GM21360 (cell line): ENCODE results near the gene PKP2.

Source experiments
- ATAC-seq: cut with Tn5 transposase; IDR thresholded peaks from one replicate; pipeline ENCODE4 v1.9.1; 2021; ENCODE audit warnings: mild to moderate bottlenecking, moderate library complexity; ENCODE audit not compliant: unreplicated experiment

PKP2 gene

DNA sequence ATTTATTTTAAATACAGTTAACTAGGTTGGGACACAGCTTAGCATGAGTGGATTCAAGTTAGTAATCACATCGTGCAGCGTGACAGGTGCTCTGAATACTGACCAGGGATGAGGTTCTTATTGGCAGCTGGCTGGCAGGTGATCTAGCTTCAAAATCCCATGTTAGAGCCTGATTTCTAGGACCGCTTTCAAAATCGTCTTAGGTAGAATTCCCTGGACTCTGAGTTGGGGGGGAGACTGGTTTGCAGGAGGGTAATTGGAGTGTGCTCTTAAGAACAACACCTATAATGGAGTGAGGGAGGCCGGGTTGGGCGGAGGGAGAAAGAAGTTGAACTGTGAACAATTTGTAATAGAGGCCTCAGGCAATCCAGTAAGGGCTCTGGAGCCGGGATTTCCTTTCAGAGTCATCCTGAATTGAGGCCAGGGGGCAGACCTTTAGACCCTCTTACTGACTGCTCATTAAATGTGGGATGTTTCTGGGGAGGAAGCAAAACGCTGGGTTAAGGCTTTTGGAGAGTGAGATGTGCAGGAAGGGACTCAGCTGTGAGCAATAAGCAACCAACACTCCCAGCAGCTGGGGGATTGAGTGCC, 140.0 kb downstream of the PKP2 start:
- ATAC-seq, result no peak

DNA sequence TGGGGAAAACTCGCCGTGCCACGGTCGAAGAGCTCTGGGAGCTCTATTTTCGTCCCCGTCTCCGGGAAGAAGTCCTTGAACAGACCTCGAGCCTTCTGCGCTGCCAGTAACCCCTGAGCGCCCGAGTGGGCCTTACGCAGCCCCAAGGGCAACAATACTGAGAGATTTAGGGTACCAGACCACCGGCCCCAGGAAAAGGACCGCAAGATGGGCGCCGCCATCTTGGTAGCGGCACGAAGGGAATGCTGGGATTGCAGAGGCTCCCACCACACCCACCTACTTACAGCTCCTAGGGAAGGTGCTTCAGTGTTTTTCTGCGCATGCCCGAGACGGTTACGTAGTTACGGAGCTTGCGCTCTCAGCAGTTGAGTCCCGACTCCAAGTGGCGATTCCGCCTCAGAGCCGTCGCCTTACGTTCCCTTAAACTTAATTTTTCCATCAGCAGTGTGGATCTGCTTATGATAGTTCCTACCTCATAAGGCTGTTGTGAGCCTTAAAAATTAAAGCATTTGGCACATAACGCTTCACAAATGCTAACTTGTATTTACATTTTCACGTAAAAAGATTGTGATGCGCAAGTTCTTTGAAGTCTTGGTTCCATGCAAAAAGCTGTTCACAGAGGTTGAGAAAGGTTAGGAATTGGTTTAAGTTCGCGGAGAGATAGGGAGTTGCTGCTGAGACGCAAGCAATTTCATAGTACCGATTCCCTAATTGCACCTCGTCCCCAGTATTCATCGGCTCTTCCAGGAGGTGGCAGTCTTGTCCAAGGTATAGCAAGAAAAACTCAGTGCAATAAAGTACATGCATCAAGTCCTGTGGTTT, 140.7 kb downstream of the PKP2 start, which contains the start of gene YARS2:
TSS of gene YARS2 (minus strand) at position 244 of the 822 bp plus-strand sequence. CDS start at position 221, 23 bp downstream.
- ATAC-seq, result peak; percentile 84

DNA sequence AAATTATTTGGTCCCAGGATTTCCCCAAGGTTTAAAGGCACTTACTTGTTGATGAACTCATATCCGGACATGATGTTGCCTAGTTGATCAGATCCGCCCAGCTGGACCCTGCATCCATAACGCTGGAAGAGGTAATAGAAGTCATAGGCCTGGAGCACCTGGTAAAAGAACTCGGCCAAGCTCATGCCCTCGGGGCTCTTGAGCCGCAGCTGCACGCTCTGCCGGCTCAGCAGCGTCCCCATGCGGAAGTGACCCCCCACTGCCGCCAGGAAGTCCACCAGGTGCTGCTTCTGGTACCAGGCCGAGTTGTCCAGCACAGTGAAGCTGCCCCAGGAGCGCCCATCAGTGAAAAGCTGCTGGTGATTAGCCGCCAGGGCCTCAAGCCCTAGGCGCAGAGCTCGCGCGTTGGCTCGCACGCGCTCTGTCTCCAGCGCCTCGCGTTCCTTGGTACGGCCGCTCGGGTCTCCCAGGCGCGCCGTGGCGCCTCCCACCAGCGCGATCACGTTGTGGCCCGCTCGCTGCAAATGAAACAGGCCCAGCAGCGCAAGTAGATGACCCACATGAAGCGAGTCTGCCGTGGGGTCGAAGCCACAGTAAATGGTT, 141.4 kb downstream of the PKP2 start:
- ATAC-seq, result peak; percentile 75

DNA sequence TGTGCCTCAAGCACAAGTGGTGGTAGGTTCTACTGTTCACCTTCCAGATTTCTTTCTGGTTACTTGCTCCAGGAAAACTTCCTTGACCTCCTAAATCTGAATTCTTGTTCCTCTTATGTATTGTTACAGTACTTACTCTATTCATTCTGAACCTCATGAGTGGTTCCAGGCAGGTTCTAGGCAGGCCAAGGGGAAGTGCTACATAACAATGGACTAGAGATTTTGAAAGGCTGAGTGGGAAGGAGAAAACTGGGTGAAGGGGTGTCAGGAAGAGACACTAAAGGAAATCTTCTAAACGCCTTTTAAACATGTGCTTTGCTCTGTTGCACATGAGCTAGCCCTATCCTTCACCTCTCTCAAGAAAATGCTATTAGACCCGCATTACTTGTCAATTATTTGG, 142.5 kb downstream of the PKP2 start:
- ATAC-seq, result no peak

DNA sequence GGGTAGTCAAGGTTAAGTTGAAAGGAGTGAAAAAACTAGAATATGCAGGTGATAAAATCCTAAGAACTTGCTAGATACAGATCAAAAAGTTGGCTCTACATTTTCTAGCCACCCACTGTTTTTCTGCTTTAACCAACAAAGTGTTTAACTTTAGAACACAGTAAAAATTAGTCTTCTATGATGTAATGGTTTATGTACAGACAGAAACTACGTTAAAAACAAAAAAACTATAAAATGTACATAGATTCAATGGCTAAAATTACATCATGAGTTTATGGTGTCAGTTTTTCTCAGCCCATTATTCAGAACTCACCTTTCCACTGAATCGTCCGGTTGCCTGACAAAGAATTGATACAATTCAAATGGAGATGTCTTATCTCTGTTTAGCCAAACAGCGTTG, 143.0 kb downstream of the PKP2 start:
- no peak for ATAC-seq

DNA sequence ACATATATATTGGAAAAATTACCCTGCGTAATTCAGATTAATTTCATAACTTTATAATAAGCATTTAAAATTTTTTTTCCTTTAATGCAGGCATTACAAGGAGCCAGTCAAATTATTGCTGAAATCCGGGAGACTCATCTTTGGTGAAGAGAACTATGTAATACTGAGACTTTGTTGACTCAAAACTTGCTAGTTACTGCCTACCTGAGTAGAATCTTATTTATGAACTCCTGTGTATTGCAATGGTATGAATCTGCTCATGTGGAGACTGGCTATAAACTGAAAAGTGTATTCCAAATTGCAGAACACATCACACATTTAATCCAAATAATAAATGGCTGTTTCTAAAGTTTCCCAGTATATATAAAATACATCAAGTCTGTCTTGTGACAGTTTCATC, 153.3 kb downstream of the PKP2 start:
- ATAC-seq, result no peak

DNA sequence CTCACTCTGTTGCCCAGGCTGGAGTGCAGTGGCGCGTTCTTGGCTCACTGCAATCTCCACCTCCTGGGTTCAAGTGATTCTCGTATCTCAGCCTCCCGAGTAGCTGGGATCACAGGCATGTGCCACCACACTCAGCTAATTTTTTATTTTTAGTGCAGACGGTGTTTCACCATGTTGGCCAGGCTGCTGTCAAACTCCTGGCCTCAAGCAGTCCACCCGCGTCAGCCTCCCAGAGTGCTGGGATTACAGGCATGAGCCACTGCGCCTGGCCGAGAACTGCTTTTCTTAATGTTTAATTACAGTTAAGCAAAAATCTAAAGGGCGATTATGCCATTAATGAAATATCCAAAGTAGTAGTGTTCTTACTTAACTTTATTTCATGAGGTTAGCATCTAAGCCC, 154.4 kb downstream of the PKP2 start:
- no peak for ATAC-seq
